H9 (cell line): ENCODE results near the gene UBE2E3. TPM values are rescaled to one million over a fixed set of nuclear protein-coding genes. Genes with fewer than 3 reads are reported as not detected.

Experiments used
- DNase-seq: peaks from one replicate; pipeline ENCODE4 v3.0.0-alpha.2; 2017
- H2AFZ ChIP-seq: one replicate; pipeline ENCODE4 v1.6.1; 2013; ENCODE audit warnings: mild to moderate bottlenecking, low read length, control low read depth, moderate library complexity
- H2AK5ac ChIP-seq: 2 replicates; pipeline ENCODE4 v1.6.1; 2013; ENCODE audit warnings: low read length, control low read depth, mixed read lengths; ENCODE audit not compliant: insufficient read length
- H2BK120ac ChIP-seq: one replicate; pipeline ENCODE4 v1.6.1; 2013; ENCODE audit warnings: low read depth, mild to moderate bottlenecking, low read length, control low read depth, inconsistent platforms; ENCODE audit not compliant: poor library complexity, severe bottlenecking
- H2BK12ac ChIP-seq: 2 replicates; pipeline ENCODE4 v1.6.1; 2013; ENCODE audit warnings: low read length, control low read depth, mixed read lengths, low read depth; ENCODE audit not compliant: insufficient read length
- H2BK15ac ChIP-seq: 2 replicates; pipeline ENCODE4 v1.6.1; 2013; ENCODE audit warnings: low read depth, low read length, control low read depth
- H2BK20ac ChIP-seq: one replicate; pipeline ENCODE4 v1.6.1; 2013; ENCODE audit warnings: low read depth, mild to moderate bottlenecking, low read length, control low read depth, inconsistent platforms; ENCODE audit not compliant: poor library complexity, severe bottlenecking
- H2BK5ac ChIP-seq: 2 replicates; pipeline ENCODE4 v1.6.1; 2013; ENCODE audit warnings: low read length, control low read depth, mixed read lengths; ENCODE audit not compliant: insufficient read length
- H3K14ac ChIP-seq: 2 replicates; pipeline ENCODE4 v1.6.1; 2013; ENCODE audit warnings: low read length, control low read depth; ENCODE audit not compliant: insufficient read depth
- H3K18ac ChIP-seq: 2 replicates; pipeline ENCODE4 v1.6.1; 2013; ENCODE audit warnings: low read depth, mild to moderate bottlenecking, mixed read lengths, low read length, control low read depth; ENCODE audit not compliant: insufficient read length
- H3K23ac ChIP-seq: 2 replicates; pipeline ENCODE4 v1.6.1; 2013; ENCODE audit warnings: low read length, control low read depth, mixed read lengths, low read depth; ENCODE audit not compliant: insufficient read length
- H3K23me2 ChIP-seq: 2 replicates; pipeline ENCODE4 v1.6.1; 2013; ENCODE audit warnings: low read depth, mild to moderate bottlenecking, mixed read lengths, low read length, control low read depth; ENCODE audit not compliant: insufficient read length, poor library complexity, severe bottlenecking
- H3K27ac ChIP-seq: 2 replicates; pipeline ENCODE4 v1.5.1; 2013; ENCODE audit warnings: low read length, control low read depth, mixed read lengths, low read depth; ENCODE audit not compliant: insufficient read length
- H3K27me3 ChIP-seq: 2 replicates; pipeline ENCODE4 v1.6.1; 2013; ENCODE audit warnings: low read length, control low read depth, inconsistent platforms; ENCODE audit not compliant: insufficient read depth
- H3K4ac ChIP-seq: 2 replicates; pipeline ENCODE4 v1.6.1; 2013; ENCODE audit warnings: low read depth, mild to moderate bottlenecking, control low read depth, inconsistent platforms, low read length, moderate library complexity
- H3K4me1 ChIP-seq: 2 replicates; pipeline ENCODE4 v1.6.1; 2013; ENCODE audit warnings: low read length, control low read depth, inconsistent platforms; ENCODE audit not compliant: insufficient read depth
- H3K4me2 ChIP-seq: 2 replicates; pipeline ENCODE4 v1.6.1; 2013; ENCODE audit warnings: low read length, control low read depth, mixed read lengths; ENCODE audit not compliant: insufficient read length, insufficient read depth
- H3K56ac ChIP-seq: 2 replicates; pipeline ENCODE4 v1.6.1; 2013; ENCODE audit warnings: low read depth, mild to moderate bottlenecking, mixed read lengths, low read length, control low read depth; ENCODE audit not compliant: insufficient read length
- H3K79me1 ChIP-seq: 2 replicates; pipeline ENCODE4 v1.6.1; 2013; ENCODE audit warnings: low read depth, mild to moderate bottlenecking, moderate library complexity, low read length, control low read depth, inconsistent platforms; ENCODE audit not compliant: insufficient read depth, poor library complexity, severe bottlenecking
- H3K79me2 ChIP-seq: 2 replicates; pipeline ENCODE4 v1.6.1; 2013; ENCODE audit warnings: low read length, control low read depth, inconsistent platforms; ENCODE audit not compliant: insufficient read depth
- H3K9ac ChIP-seq: 2 replicates; pipeline ENCODE4 v1.6.1; 2013; ENCODE audit warnings: low read length, control low read depth, mixed read lengths; ENCODE audit not compliant: insufficient read length; ENCODE audit errors: extremely low read depth
- H3K9me3 ChIP-seq: one replicate; pipeline ENCODE4 v1.6.1; 2013; ENCODE audit warnings: low read depth, low read length, inconsistent platforms; ENCODE audit not compliant: control insufficient read depth
- H3T11ph ChIP-seq: one replicate; pipeline ENCODE4 v1.6.1; 2013; ENCODE audit warnings: mild to moderate bottlenecking, low read length, control low read depth, inconsistent platforms
- H4K20me1 ChIP-seq: one replicate; pipeline ENCODE4 v1.6.1; 2013; ENCODE audit not compliant: control insufficient read depth, insufficient read length, insufficient read depth
- H4K5ac ChIP-seq: 2 replicates; pipeline ENCODE4 v1.6.1; 2013; ENCODE audit warnings: low read depth, mild to moderate bottlenecking, mixed read lengths, low read length, control low read depth; ENCODE audit not compliant: insufficient read length
- H4K8ac ChIP-seq: replicated peaks from 2 replicates; pipeline ENCODE4 v1.6.1; 2013; ENCODE audit warnings: low read length, control low read depth, mixed read lengths, low read depth; ENCODE audit not compliant: insufficient read length
- H4K91ac ChIP-seq: 2 replicates; pipeline ENCODE4 v1.6.1; 2013; ENCODE audit warnings: low read depth, mild to moderate bottlenecking, moderate library complexity, mixed read lengths, low read length, control low read depth; ENCODE audit not compliant: insufficient read length
- H3K27ac Mint-ChIP-seq, 3 experiments: 2 replicates in 2 of 3; 3 replicates in 1 of 3; pipeline ENCODE4 v1.8.0; 2020 to 2021; ENCODE audit warnings: mixed read lengths in 3 of 3, mild to moderate bottlenecking in 1 of 3, moderate library complexity in 1 of 3
- H3K27me3 Mint-ChIP-seq: 2 replicates; pipeline ENCODE4 v1.8.0; 2021; ENCODE audit warnings: low read depth, mild to moderate bottlenecking, moderate library complexity, mixed read lengths
- H3K36me3 Mint-ChIP-seq, 3 experiments: 2 replicates in 2 of 3; 3 replicates in 1 of 3; pipeline ENCODE4 v1.8.0; 2020 to 2021; ENCODE audit warnings: low read depth in 3 of 3, mixed read lengths in 3 of 3; ENCODE audit not compliant: insufficient read depth in 1 of 3
- H3K4me1 Mint-ChIP-seq, 2 experiments: 2 replicates each; pipeline ENCODE4 v1.8.0; 2020; ENCODE audit warnings: mixed read lengths in 2 of 2
- H3K4me3 Mint-ChIP-seq, 2 experiments: 2 replicates in 1 of 2; 3 replicates in 1 of 2; pipeline ENCODE4 v1.8.0; 2020 to 2021; ENCODE audit warnings: mild to moderate bottlenecking in 2 of 2, mixed read lengths in 2 of 2, moderate library complexity in 1 of 2
- H3K9me3 Mint-ChIP-seq, 2 experiments: 2 replicates in 1 of 2; 3 replicates in 1 of 2; pipeline ENCODE4 v1.8.0; 2020; ENCODE audit warnings: mild to moderate bottlenecking in 2 of 2, mixed read lengths in 2 of 2, moderate library complexity in 1 of 2
- CTCF ChIP-seq: fragments of 200-600 bp; sonication (generic); conservative IDR thresholded peaks from 3 replicates; pipeline ENCODE4 v1.8.0; 2021; ENCODE audit warnings: antibody characterized with exemption, mild to moderate bottlenecking
- WGBS: extraction: QIAGEN DNeasy Blood & Tissue Kit; methylation state at CpG from one replicate; pipeline ENCODE4 v1.1.7; 2013; ENCODE audit warnings: missing lambda C conversion rate, low lambda C conversion rate, mixed read lengths; ENCODE audit not compliant: insufficient read length; ENCODE audit errors: extremely low coverage; 5-methylcytosine and 5-hydroxymethylcytosine counted together
- total RNA-seq: library from RNA; stranded (reverse); gene quantifications from 2 replicates; pipeline ENCODE4 v1.2.1, GENCODE V29; 2021

The UBE2E3 gene
- total RNA-seq, 1 experiment from 2014 or later, result 89.1 TPM

- H2BK5ac ChIP-seq, result no peak overlapping the region
- no peak overlapping the region for H4K8ac ChIP-seq
- no peaks in the 10 kb centered on the region for H4K20me1 ChIP-seq
- H3K79me1 ChIP-seq, result no peaks in the 10 kb centered on the region
- no peak overlapping the region for H4K5ac ChIP-seq
- no peak overlapping the region for H2BK120ac ChIP-seq
- no peak overlapping the region for H2BK12ac ChIP-seq
- Mint-ChIP-seq H3K27ac (no peak overlapping the region), H3K27me3 (no peaks in the 10 kb centered on the region), H3K9me3 (no peaks in the 10 kb centered on the region), H3K4me3 (no peak overlapping the region), H3K36me3 (no peaks in the 10 kb centered on the region), H3K4me1 (peaks cover 11 to 12% of the 10 kb centered on the region in 2 experiments)
- no peak overlapping the region for H3K9ac ChIP-seq
- no CpG with 5 or more reads among the region's 2 CpGs for WGBS
- H2AK5ac ChIP-seq, result no peak overlapping the region
- no peak overlapping the region for H3K56ac ChIP-seq
- no peak overlapping the region for H3K14ac ChIP-seq
- H2AFZ ChIP-seq, result no peak overlapping the region
- peaks cover 5% of the 10 kb centered on the region; the same call in 1 of the 2 replicates for H3K4me1 ChIP-seq
- no peaks in the 10 kb centered on the region for H3K27me3 ChIP-seq
- no peak overlapping the region for H3K23ac ChIP-seq
- no peaks in the 10 kb centered on the region for H3K9me3 ChIP-seq
- H3K4me2 ChIP-seq, result no peak overlapping the region
- TF ChIP-seq CTCF, result no peak
- H3K18ac ChIP-seq, result no peak overlapping the region
- no peak overlapping the region for H3T11ph ChIP-seq
- H3K4ac ChIP-seq, result no peak overlapping the region
- H2BK15ac ChIP-seq, result no peak overlapping the region
- no peaks in the 10 kb centered on the region for H3K23me2 ChIP-seq
- H2BK20ac ChIP-seq, result no peak overlapping the region
- no peak overlapping the region for H4K91ac ChIP-seq
- DNase-seq, result no peak
- no peaks in the 10 kb centered on the region for H3K79me2 ChIP-seq
- no peak overlapping the region for H3K27ac ChIP-seq
Observed at GRCh38 chr2:181111059-181111458, 130.7 kb downstream of the UBE2E3 start.
